ENCODE measurements around the gene KIZ. TPM values are rescaled to one million over a fixed set of nuclear protein-coding genes. Genes with fewer than 3 reads are reported as not detected.

Gene KIZ
- total RNA-seq, 2 experiments from 2014 or later, result 31.1 to 33.8 TPM

- H3K27me3 Mint-ChIP-seq, result no peaks in the 10 kb centered on the region
- H3K36me3 Mint-ChIP-seq (ENCODE audit: low read depth), result peaks cover 94% of the 10 kb centered on the region
- intact Hi-C loops (cut with DNase I, micrococcal nuclease), result no loop called here
- TF ChIP-seq CTCF (IDR thresholded peaks at IDR 0.05), result no peak
- CTCF ChIA-PET, result no interaction called here
- H3K9me3 ChIP-seq (ENCODE audit: control insufficient read depth in 1 of 2, insufficient read depth in 1 of 2, low read length in 2 of 2), result no peaks in the 10 kb centered on the region
- H3K4me3 Mint-ChIP-seq, result no peak overlapping the region
- no peak overlapping the region for H3K27ac Mint-ChIP-seq
- ATAC-seq (ENCODE audit: poor library complexity) (no peak), DNase-seq (no peak)
- no peaks in the 10 kb centered on the region for H3K4me1 Mint-ChIP-seq (ENCODE audit: low read depth)
- POLR2A ChIA-PET, result no interaction called here
- no peak overlapping the region for H3K4me3 ChIP-seq (ENCODE audit: low read length)
- no peaks in the 10 kb centered on the region for H3K27me3 ChIP-seq (ENCODE audit: control insufficient read depth in 1 of 2, insufficient read depth in 2 of 2, low read length in 2 of 2)
- peaks cover 37% of the 10 kb centered on the region for H3K36me3 ChIP-seq (ENCODE audit: insufficient read depth, low read length)
- H3K27ac ChIP-seq (ENCODE audit: low read depth in 1 of 2, low read length in 2 of 2), result no peak overlapping the region
- no peaks in the 10 kb centered on the region for H3K4me1 ChIP-seq (ENCODE audit: insufficient read depth, low read length)
- no peaks in the 10 kb centered on the region for H3K9me3 Mint-ChIP-seq
Observed at GRCh38 chr20:21134883-21135493, 9.1 kb downstream of the KIZ start.

- no peaks in the 10 kb centered on the region for H3K27me3 Mint-ChIP-seq
- intact Hi-C loops (cut with DNase I, micrococcal nuclease), result no loop called here
- ChIA-PET POLR2A (interaction anchor here (0.8 to 1.0 kb wide), 2 partner anchors 8 to 10 kb away, joined by 3 to 4 read pairs; partner anchors contain the start of gene KIZ), CTCF (interaction anchor here (0.7 kb wide), 1 partner anchor 278 kb away, joined by 3 read pairs; no protein-coding TSS in a partner anchor)
- no peak for DNase-seq
- no peak overlapping the region for H3K4me3 ChIP-seq (ENCODE audit: low read length)
- TF ChIP-seq CTCF (IDR thresholded peaks at IDR 0.05), result no peak
- H3K36me3 ChIP-seq (ENCODE audit: insufficient read depth, low read length), result peaks cover 35% of the 10 kb centered on the region
- H3K9me3 ChIP-seq (ENCODE audit: control insufficient read depth in 1 of 2, insufficient read depth in 1 of 2, low read length in 2 of 2), result no peaks in the 10 kb centered on the region
- H3K36me3 Mint-ChIP-seq (ENCODE audit: low read depth), result peaks cover 91% of the 10 kb centered on the region
- H3K4me3 Mint-ChIP-seq, result no peak overlapping the region
- ATAC-seq (ENCODE audit: poor library complexity), result no peak
- no peaks in the 10 kb centered on the region for H3K27me3 ChIP-seq (ENCODE audit: control insufficient read depth in 1 of 2, insufficient read depth in 2 of 2, low read length in 2 of 2)
- H3K4me1 ChIP-seq (ENCODE audit: insufficient read depth, low read length), result no peaks in the 10 kb centered on the region
- no peaks in the 10 kb centered on the region for H3K9me3 Mint-ChIP-seq
- no peak overlapping the region for H3K27ac Mint-ChIP-seq
- no peak overlapping the region for H3K27ac ChIP-seq (ENCODE audit: low read depth in 1 of 2, low read length in 2 of 2)
- H3K4me1 Mint-ChIP-seq (ENCODE audit: low read depth), result no peaks in the 10 kb centered on the region
Observed at GRCh38 chr20:21136015-21136732, 10.3 kb downstream of the KIZ start.

- ChIA-PET CTCF (no interaction called here), POLR2A (interaction anchor here (1.0 kb wide), 1 partner anchor 11 kb away, joined by 4 read pairs; the partner anchor contains the start of gene KIZ)
- H3K4me1 Mint-ChIP-seq (ENCODE audit: low read depth), result no peaks in the 10 kb centered on the region
- H3K4me1 ChIP-seq (ENCODE audit: insufficient read depth, low read length), result no peaks in the 10 kb centered on the region
- no peak overlapping the region for H3K27ac Mint-ChIP-seq
- H3K27me3 ChIP-seq (ENCODE audit: control insufficient read depth in 1 of 2, insufficient read depth in 2 of 2, low read length in 2 of 2), result no peaks in the 10 kb centered on the region
- no peaks in the 10 kb centered on the region for H3K9me3 Mint-ChIP-seq
- DNase-seq (no peak), ATAC-seq (ENCODE audit: poor library complexity) (no peak)
- H3K27ac ChIP-seq (ENCODE audit: low read depth in 1 of 2, low read length in 2 of 2), result no peak overlapping the region
- H3K27me3 Mint-ChIP-seq, result no peaks in the 10 kb centered on the region
- H3K36me3 ChIP-seq (ENCODE audit: insufficient read depth, low read length), result peaks cover 41% of the 10 kb centered on the region
- TF ChIP-seq CTCF (IDR thresholded peaks at IDR 0.05), result no peak
- no peak overlapping the region for H3K4me3 ChIP-seq (ENCODE audit: low read length)
- intact Hi-C loops (cut with DNase I, micrococcal nuclease), result no loop called here
- peaks cover 87% of the 10 kb centered on the region for H3K36me3 Mint-ChIP-seq (ENCODE audit: low read depth)
- no peaks in the 10 kb centered on the region for H3K9me3 ChIP-seq (ENCODE audit: control insufficient read depth in 1 of 2, insufficient read depth in 1 of 2, low read length in 2 of 2)
- no peak overlapping the region for H3K4me3 Mint-ChIP-seq
Observed at GRCh38 chr20:21137078-21137477, 11.2 kb downstream of the KIZ start.
